Measurements from ENCODE around the gene RAB31.

The RAB31 gene

GRCh38 chr18:9824474-9824832, 116.4 kb downstream of the RAB31 start:
- no peak for DNase-seq

DNA sequence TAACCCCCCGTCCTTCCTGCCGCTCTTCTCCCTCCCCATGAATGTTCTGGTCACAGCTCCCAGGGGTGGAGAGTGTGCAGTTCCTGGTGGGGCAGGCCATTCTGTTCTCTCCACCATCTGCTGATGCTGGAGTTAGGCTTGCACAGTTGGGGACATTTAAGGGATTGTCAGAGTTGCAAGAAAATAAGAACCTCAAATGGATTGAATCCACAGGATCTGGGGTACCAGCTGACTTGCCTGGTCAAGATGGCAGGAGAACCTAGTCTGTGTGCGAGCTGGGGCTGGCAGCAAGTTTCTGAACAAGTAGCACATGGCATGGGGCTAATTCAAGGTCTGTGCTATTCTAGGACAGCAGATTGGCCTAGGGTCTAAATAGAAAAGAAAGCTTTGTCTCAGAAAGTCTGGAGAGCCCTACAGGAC, 116.9 kb downstream of the RAB31 start:
- DNase-seq: no peak

GRCh38 chr18:9825571-9826073, 117.5 kb downstream of the RAB31 start:
- DNase-seq: no peak

DNA sequence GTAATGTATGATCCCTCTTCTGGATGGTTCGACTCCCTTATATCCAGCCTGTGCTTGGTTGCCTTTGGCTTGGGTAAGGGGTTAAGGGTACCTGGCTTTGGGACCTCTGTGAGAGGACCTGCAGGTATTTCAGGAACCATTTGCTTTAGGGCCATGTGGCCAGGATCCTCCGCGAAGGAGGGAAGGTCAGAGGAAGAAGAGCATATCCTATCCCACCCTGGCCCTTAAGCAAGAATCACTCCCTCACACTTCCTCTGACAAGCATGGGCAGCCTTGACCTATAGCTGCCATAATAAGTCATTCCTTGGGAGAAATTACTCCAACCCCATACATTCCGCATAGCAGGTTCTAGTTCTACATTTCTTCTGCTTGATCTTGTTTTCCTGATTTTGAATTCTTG, 118.6 kb downstream of the RAB31 start:
- no peak for DNase-seq

- no peak for DNase-seq
Measured at GRCh38 chr18:9827211-9827792, 119.2 kb downstream of the RAB31 start.

GRCh38 chr18:9827793-9828505, 119.8 kb downstream of the RAB31 start:
- DNase-seq: no peak

DNA sequence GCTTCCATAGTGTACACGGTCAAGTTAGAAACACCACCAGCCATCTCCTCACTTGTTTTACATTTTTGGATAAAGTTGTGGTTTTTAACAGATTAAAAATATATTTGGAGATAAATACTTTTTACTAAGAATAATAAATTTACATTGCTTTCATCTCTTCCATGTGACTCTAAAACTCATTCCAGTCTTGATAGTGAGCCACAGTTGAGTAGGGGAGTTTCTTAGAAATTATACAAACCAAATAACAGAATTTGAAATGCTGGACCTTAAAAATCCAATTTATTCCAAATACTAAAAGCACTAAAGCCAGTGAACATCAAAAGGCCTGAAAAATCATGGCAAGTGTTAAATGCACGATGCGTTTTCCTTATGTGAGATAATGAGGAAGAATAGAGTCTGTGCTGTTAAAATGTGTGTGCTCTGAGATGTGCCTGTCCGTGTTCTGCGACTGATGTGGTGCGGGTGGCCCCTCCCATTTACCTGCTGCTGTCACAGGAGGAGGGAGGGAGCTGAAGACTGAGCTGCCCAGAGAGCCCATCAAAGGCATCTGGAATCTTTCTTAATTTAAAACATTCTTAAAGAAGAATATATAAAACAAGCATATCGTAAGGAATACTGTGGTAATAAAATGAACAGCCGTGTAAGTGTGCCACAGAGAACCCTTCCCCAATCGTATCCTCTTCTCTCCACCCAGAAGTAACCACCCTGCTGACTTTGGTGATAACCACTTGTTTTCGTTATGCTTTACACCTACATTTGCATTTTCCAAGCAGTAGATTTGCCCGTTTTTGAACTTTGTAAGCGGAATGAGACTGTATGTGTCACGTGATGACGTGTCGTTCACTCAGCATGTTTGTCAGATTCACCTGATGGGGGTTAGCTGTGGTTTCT, 120.7 kb downstream of the RAB31 start:
- no peak for DNase-seq

DNA sequence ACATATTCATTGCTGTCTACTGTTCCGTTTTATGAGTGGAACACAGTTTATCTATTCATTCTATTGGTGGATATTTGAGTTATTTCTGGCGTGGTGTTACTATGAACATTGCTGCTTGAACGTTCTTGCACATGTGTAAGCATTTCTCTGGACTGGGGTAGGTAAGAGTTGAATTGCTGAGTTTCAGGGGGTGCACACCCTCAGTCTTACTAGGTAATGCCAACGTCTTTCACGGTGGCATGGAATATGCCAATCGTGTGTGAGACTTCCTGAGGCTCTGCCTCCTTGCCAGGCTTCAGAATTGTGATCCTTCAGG, 121.3 kb downstream of the RAB31 start:
- DNase-seq: no peak

DNA sequence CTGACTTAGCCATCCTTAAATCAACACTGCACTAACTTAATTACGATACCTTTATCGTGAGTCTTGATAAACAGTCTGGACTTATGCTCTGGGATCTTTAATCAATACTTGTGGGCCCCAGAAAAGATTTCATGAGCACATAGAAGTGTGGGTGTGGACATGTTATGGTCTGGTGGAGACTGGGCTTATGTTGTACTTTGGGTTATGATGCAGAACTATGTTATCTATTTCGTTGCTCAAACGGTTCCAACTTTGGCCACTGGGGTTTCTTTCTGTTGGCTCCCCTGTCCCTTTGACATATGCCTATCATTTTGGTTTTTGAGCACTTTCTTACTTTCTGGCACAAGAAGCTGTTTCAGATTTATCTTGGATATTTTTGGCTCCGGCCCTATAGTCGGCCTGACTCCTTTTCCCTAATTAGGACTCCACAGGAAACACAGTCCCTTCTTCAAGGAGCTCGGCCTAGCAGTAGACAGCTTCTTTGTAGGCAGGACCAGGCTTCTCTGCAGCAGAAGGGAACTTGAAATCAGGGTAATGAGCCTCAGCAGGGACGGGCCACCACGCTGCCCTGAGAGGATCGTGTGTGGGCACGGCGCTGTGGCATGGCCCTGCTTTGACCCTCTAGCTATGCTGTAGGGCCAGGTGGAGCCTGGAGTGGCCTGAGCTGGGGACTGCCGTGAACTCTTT, 123.1 kb downstream of the RAB31 start:
- DNase-seq: no peak

GRCh38 chr18:9831723-9832199, 123.7 kb downstream of the RAB31 start:
- DNase-seq: no peak

DNA sequence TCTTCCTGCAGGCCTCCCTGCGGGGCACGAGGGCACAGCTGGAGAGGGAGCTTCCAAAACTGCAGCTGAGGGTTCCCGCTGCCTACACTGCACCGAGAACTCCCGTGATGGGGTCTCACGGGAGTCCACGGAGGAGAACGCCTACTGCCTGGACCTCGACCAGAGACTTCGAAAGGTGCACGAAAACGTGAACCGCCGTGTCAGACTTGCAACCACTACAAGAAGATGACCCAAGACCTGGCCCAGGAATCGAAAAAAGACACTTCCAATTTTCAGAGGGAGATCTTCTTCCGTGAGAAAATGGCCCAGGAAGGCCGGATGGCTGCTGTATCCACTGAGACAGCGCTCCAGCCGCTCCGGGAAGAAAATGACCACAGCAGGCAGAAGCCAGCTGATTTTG, 124.8 kb downstream of the RAB31 start:
- no peak for DNase-seq

DNA sequence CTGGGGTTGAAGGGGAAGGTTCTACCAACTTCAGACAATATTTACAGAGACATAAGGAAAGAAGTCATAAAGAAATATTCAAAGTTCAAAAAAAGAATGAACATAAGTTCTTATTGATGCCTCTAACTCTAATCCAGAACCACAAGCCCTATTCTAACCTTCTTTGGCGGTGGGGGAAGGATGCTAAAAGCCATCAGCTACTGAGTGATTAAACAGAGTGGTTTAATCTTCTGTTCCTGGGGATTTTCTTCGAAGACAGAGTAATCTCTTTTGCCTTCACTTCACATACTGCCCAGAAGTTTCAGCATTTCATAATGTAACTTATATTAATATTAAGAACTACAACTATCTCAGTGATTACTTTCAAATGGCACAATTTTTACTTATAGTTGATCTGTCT, 126.5 kb downstream of the RAB31 start:
- DNase-seq: no peak

DNA sequence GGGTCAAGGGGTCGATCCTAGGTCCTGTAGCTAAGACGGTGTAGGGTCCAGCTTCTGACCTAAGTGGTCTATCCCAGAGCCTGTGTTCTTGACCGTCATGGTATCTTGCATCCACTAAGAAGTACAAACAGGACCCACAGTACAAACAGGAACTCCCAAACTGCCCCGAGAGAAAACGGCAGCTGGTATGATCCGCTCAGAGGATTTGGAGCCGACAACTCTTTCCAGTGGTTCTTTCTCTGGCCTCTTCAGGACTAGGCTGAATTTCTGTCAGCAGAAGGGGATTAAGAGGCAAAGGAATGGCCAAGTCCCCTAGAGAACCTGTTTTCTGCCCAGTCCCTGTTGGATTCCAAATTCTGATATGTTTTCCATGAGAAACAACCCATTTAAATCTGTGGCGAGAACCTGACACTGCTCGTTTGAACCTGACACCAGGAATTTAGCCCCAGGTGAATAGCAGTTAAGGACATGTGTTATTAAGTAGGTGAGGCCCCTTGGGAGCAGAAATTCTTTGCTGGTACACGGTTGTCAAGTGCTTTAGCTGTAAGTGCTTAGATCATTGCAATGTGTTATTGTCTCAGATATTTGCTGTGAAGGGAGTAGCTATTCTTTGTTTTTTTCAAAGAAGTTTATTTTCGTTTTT, 127.1 kb downstream of the RAB31 start:
- DNase-seq: peak; percentile 53

DNA sequence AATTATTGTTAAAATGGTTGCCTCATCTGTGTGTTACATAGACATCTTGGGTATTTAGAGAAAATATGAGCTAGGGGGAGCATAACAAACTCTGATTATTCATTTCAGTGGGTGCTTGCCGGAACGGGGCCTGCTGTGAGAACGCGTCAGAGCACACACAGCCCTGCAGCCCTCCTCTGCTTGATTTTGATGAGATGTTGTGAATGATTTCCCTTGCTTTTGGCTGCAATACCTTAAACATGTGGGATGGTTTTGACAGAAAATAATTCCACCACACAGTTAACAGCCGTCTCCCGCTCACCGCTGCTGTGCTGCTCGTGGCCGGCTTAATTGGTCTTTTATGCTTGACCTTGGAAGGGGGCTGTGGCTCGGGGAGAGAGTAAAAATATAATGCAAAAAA, 127.7 kb downstream of the RAB31 start:
- no peak for DNase-seq

GRCh38 chr18:9838144-9838877, 130.2 kb downstream of the RAB31 start:
- DNase-seq: peak; percentile 25

DNA sequence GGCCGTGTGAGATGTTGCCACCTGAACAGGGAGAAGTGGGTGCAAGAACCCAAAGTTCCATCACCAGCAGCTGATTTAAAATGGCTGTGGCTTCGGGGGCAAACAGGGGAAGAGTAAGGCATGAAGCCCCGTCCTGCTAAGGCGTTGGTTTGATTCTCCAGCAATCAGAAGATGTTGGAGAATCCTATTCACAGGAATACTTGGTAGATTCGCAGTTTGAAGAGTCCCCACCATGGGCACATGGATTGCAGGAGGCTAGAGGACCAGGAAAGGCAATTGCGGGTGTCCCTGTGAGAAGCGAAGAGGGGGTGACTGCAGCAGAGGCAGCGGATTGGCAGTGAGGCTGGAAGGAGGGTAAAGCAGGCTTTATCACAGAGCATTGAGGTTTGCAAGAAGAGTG, 131.1 kb downstream of the RAB31 start:
- no peak for DNase-seq

DNA sequence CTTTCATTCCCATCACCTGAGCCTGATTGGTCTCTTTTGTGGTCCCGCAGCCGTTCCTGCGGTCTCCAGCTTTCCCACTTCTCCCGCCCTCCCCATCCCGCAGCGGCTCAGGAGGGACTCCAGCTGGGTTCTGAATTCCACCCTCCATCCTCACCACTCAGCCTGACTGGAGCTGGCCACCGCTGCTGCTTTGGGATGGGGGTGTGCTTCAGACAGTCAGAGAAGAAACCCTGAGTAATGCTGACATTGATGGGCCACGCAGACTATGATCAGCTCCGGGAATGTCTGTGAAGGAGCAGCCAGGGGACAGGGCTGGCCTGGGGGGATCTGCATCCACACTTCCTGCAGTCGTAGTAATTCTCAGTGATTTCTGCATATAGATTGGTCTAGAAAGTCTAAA, 131.8 kb downstream of the RAB31 start:
- DNase-seq: no peak

- DNase-seq: no peak
Measured at GRCh38 chr18:9841752-9842151, 133.7 kb downstream of the RAB31 start.

- no peak for DNase-seq
Measured at GRCh38 chr18:9842448-9842847, 134.3 kb downstream of the RAB31 start.

GRCh38 chr18:9845256-9845655, 137.2 kb downstream of the RAB31 start:
- DNase-seq: no peak

DNA sequence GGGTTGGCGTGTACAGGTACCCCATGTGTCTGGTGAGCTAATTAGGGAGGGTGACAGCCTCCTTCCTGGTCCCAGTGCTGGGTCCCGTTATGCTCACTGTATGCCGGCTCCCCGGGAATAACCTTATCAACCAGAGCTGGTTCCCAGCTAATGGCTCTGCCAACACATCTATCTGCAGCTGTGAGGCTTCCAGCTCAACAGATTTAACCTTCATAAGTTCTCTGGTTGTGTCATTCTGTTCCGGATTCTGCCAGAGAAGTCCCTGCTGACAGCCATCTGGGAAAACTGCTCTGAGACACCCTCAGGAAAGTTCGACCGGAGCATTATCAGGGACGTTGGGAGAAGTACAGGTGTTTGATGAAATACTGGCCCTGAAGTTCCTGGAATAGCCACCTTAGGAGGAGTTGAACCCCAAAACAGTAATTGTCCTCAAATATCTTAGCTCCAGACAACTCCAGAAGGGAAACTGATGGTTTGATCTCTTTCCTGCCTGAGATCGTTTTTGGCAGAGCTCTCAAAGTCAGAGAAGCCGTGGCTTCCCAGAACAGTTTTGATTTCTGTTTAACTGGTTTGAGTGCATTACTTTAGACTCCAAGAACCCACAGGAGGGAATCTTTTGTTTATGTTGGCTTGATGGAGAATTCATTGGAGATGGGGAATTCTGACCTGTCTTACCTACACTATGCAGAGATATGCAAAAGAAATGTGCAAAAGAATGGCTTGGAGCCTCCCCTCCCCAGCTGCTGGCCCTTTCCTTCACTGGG, 138.2 kb downstream of the RAB31 start:
- no peak for DNase-seq
